GM12874 (cell line): Measurements from ENCODE around the gene ARHGAP29.

Source experiments
- TF ChIP-seq, protein P1 (sequence below): IDR thresholded peaks from 2 replicates; pipeline ENCODE4 v1.5.1; 2011; ENCODE audit warnings: low read depth, mild to moderate bottlenecking, control low read depth, low read length, moderate library complexity; ENCODE audit not compliant: insufficient read depth

The ARHGAP29 gene

GRCh38 chr1:94239796-94240195 is 2.4 kb upstream of the ARHGAP29 start:
- TF ChIP-seq, protein P1, sequence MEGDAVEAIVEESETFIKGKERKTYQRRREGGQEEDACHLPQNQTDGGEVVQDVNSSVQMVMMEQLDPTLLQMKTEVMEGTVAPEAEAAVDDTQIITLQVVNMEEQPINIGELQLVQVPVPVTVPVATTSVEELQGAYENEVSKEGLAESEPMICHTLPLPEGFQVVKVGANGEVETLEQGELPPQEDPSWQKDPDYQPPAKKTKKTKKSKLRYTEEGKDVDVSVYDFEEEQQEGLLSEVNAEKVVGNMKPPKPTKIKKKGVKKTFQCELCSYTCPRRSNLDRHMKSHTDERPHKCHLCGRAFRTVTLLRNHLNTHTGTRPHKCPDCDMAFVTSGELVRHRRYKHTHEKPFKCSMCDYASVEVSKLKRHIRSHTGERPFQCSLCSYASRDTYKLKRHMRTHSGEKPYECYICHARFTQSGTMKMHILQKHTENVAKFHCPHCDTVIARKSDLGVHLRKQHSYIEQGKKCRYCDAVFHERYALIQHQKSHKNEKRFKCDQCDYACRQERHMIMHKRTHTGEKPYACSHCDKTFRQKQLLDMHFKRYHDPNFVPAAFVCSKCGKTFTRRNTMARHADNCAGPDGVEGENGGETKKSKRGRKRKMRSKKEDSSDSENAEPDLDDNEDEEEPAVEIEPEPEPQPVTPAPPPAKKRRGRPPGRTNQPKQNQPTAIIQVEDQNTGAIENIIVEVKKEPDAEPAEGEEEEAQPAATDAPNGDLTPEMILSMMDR: no peak

GRCh38 chr1:94239051-94239450 is 1.7 kb upstream of the ARHGAP29 start:
- TF ChIP-seq, protein P1: no peak

DNA sequence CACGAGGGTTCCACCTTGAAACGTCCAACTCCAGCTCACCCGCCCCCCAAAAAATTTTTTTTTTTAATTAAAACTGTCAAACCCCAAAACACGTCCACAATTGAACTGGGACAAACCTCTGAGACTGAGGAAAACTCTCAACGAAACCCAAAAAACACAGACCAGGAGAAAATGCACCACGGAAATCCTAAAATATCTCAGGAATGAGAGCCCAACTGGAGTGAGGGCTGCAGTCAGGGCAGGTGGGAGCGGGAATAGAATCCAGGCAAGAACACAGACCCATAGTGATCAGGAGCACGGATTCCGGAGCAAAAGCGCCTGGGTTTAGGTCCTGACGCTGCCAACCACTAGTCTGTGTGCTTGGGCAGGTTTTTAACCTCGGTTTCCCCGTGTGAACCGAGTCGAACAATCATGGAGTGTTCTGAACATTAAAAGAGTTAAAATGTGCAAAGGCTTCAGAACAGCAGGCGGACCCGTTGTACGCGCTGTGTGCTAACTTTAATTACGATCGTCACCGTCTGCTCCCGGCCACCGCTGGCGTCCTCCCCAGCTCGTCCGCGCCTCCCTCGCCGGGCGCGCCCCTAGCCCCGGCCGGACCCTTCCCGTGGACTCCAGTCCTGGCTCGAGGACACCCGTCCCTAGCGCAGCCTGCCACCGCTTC is 624 bp downstream of the ARHGAP29 start:
- TF ChIP-seq, protein P1: no peak

GRCh38 chr1:94236013-94236491 is 1.3 kb downstream of the ARHGAP29 start:
- TF ChIP-seq, protein P1: no peak

GRCh38 chr1:94235189-94236012 is 2.0 kb downstream of the ARHGAP29 start:
- TF ChIP-seq, protein P1: no peak

DNA sequence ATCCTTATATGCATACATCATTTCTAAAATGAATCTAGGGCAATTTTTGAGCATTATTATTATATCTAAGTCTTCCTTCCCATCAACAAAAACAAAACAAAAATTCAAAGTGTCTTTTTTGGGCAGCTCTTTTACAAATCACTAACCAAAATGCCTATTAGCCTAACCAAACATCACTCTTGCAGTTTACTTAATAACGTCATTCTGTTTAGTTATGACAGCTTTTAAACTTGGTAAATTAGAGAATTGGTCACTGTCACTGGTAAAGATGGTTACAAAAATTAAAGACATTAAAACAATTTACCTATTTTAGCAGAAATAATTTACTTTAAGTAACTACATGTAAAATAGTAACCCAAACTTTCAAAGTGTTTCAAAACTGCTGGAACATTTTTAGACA is 2.8 kb downstream of the ARHGAP29 start:
- TF ChIP-seq, protein P1: no peak

DNA sequence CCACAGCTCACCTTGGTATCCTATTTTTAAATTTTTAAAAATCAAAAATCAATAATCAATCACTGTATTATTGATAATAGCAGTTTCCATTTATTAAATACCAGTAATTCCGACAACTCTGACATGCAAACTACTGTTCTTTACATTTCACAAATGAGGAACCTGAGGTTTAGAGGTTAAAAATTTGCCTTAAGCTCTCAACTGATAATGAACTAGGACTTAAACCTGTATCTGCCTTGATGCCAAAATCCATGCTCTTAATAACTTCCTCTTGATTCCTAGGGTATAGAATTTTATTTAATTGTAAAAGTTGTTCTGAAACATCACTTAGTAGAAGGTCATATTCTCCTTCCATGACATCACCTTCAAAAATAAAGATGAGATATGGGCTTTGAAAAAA is 5.6 kb downstream of the ARHGAP29 start:
- TF ChIP-seq, protein P1: no peak
